Effector memory CD4-positive, alpha-beta T cell (primary cell): ENCODE measurements around the gene GJA9.

Experiments
- DNase-seq, 3 donors: peaks; one replicate each; pipeline ENCODE4 v3.0.0-alpha.2; 2020
- H3K27ac ChIP-seq: 2 replicates; pipeline ENCODE4 v1.7.0; 2013; ENCODE audit warnings: mild to moderate bottlenecking, low read length, moderate library complexity; ENCODE audit not compliant: insufficient read depth, poor library complexity, severe bottlenecking
- H3K27me3 ChIP-seq: replicated peaks from 2 replicates; pipeline ENCODE4 v1.7.0; 2013; ENCODE audit warnings: mild to moderate bottlenecking, low read length; ENCODE audit not compliant: insufficient read depth, control insufficient read depth, poor library complexity, severe bottlenecking
- H3K36me3 ChIP-seq: 2 replicates; pipeline ENCODE4 v1.7.0; 2013; ENCODE audit warnings: mild to moderate bottlenecking, low read length, moderate library complexity; ENCODE audit not compliant: control insufficient read depth, insufficient read depth
- H3K4me1 ChIP-seq: 2 replicates; pipeline ENCODE4 v1.7.0; 2013; ENCODE audit warnings: low read length, mild to moderate bottlenecking; ENCODE audit not compliant: control insufficient read depth, insufficient read depth, poor library complexity, severe bottlenecking
- H3K4me3 ChIP-seq: 2 replicates; pipeline ENCODE4 v1.7.0; 2013; ENCODE audit warnings: low read length, low read depth, mild to moderate bottlenecking; ENCODE audit not compliant: insufficient read depth, poor library complexity, severe bottlenecking
- H3K9me3 ChIP-seq: 2 replicates; pipeline ENCODE4 v1.7.0; 2013; ENCODE audit warnings: mild to moderate bottlenecking, low read length, moderate library complexity; ENCODE audit not compliant: control insufficient read depth

GJA9 gene

GRCh38 chr1:38888423-38889333 is 7.3 kb upstream of the GJA9 start:
- DNase-seq = no peak
- Histone ChIP-seq H3K4me1 (no peaks in the 10 kb centered on the region), H3K27ac (no peak overlapping the region), H3K27me3 (no peaks in the 10 kb centered on the region), H3K9me3 (no peaks in the 10 kb centered on the region), H3K4me3 (no peak overlapping the region), H3K36me3 (no peaks in the 10 kb centered on the region)

GRCh38 chr1:38885092-38885491 is 3.7 kb upstream of the GJA9 start:
- Histone ChIP-seq H3K4me1 (no peaks in the 10 kb centered on the region), H3K9me3 (no peaks in the 10 kb centered on the region), H3K27me3 (no peaks in the 10 kb centered on the region), H3K27ac (no peak overlapping the region), H3K36me3 (no peaks in the 10 kb centered on the region), H3K4me3 (no peak overlapping the region)
- no peak for DNase-seq

GRCh38 chr1:38875811-38876210 is 5.6 kb downstream of the GJA9 start:
- H3K27me3 ChIP-seq = no peaks in the 10 kb centered on the region
- no peaks in the 10 kb centered on the region for H3K9me3 ChIP-seq
- no peak for DNase-seq
- no peaks in the 10 kb centered on the region for H3K36me3 ChIP-seq
- peaks cover 3% of the 10 kb centered on the region for H3K4me1 ChIP-seq
- H3K27ac ChIP-seq = no peak overlapping the region
- no peak overlapping the region for H3K4me3 ChIP-seq

GRCh38 chr1:38873027-38873969 is 8.1 kb downstream of the GJA9 start, which contains the start of gene MYCBP:
TSS of gene MYCBP (minus strand) at chr1:38873348. CDS start at chr1:38873305, 43 bp downstream.
- Histone ChIP-seq H3K4me1 (peaks cover 3% of the 10 kb centered on the region), H3K9me3 (no peaks in the 10 kb centered on the region), H3K36me3 (no peaks in the 10 kb centered on the region), H3K27ac (peak within 1 kb of the TSS; percentile 81), H3K4me3 (peak within 1 kb of the TSS; percentile 82), H3K27me3 (no peaks in the 10 kb centered on the region)
- DNase-seq = peak; percentile 94 to 96 (median 95)

- peak; percentile 2 to 17 (median 6) for DNase-seq
- peaks cover 3% of the 10 kb centered on the region for H3K4me1 ChIP-seq
- peak overlapping the region; percentile 81 for H3K27ac ChIP-seq
- H3K9me3 ChIP-seq = no peaks in the 10 kb centered on the region
- H3K27me3 ChIP-seq = no peaks in the 10 kb centered on the region
- no peaks in the 10 kb centered on the region for H3K36me3 ChIP-seq
- peak overlapping the region; percentile 82 for H3K4me3 ChIP-seq
Observed at GRCh38 chr1:38872401-38873026, 8.9 kb downstream of the GJA9 start.

- Histone ChIP-seq H3K9me3 (no peaks in the 10 kb centered on the region), H3K27ac (no peak overlapping the region), H3K27me3 (no peaks in the 10 kb centered on the region), H3K4me1 (peaks cover 3% of the 10 kb centered on the region), H3K4me3 (no peak overlapping the region), H3K36me3 (peaks cover 5% of the 10 kb centered on the region)
- DNase-seq = no peak
Observed at GRCh38 chr1:38870996-38871395, 10.4 kb downstream of the GJA9 start.

- Histone ChIP-seq H3K9me3 (no peaks in the 10 kb centered on the region), H3K27me3 (no peaks in the 10 kb centered on the region), H3K36me3 (peaks cover 5% of the 10 kb centered on the region), H3K4me3 (no peak overlapping the region), H3K27ac (no peak overlapping the region), H3K4me1 (no peaks in the 10 kb centered on the region)
- DNase-seq = no peak
Observed at GRCh38 chr1:38867208-38867607, 14.2 kb downstream of the GJA9 start.

GRCh38 chr1:38865112-38865715 is 16.2 kb downstream of the GJA9 start:
- H3K4me1 ChIP-seq = peaks cover 9% of the 10 kb centered on the region
- no peak overlapping the region for H3K4me3 ChIP-seq
- no peaks in the 10 kb centered on the region for H3K27me3 ChIP-seq
- no peaks in the 10 kb centered on the region for H3K9me3 ChIP-seq
- H3K36me3 ChIP-seq = peaks cover 5% of the 10 kb centered on the region
- DNase-seq = no peak
- H3K27ac ChIP-seq = no peak overlapping the region

- H3K36me3 ChIP-seq = peaks cover 13% of the 10 kb centered on the region
- DNase-seq = no peak
- H3K27ac ChIP-seq = peak overlapping the region; percentile 62
- H3K4me1 ChIP-seq = peaks cover 18% of the 10 kb centered on the region
- H3K27me3 ChIP-seq = no peaks in the 10 kb centered on the region
- peak overlapping the region; percentile 75 for H3K4me3 ChIP-seq
- H3K9me3 ChIP-seq = no peaks in the 10 kb centered on the region
Observed at GRCh38 chr1:38860454-38860795, 21.0 kb downstream of the GJA9 start.
